Activated naive CD8-positive, alpha-beta T cell treated with anti-CD3 and anti-CD28 coated beads, Interleukin-2, amount 50 U/mL, for 16 hours (primary cell): ENCODE data around the gene RAB27B.

Experiments used
- DNase-seq: peaks from one replicate; pipeline ENCODE4 v3.0.0-alpha.2; 2020; ENCODE audit warnings: low read depth, low spot score

Gene RAB27B

GRCh38 chr18:54867131-54867530, 38.9 kb downstream of the RAB27B start:
- DNase-seq = no peak

DNA sequence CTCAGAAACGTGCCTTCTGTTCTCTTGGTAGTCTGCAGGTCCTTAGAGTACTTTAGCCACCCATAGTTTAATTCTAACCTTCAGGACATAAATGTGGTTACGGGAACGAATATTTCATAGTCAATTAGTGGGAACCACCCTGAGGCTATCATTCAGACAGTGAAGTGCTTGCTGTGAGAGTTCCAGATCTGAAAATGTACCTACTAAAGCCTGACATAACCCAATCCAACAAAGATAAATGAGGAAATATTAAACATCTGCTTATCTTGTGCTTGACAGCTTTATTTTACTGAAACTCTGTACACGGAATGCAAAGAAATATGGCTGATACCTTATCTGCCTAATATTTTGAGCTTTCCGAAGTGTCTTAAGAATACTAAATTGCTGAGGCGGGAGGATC, 43.0 kb downstream of the RAB27B start:
- no peak for DNase-seq

DNA sequence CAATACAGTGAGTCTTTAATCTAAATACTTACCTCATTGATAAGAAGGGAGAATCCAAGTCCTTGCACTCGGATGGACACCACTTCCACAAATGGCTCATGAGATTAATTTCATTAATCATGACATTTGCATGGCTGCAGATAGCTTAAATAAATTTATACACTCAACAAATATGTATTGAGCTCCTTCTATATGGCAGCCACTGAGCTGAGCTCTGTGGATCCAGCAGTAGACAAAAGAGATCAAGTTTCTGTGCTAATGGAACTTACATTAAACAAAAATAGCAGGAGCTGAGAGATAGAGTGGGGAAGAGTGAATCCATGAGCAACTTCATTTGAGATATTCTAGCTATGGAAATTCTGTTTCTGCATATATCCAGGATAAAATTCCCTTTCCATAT, 44.4 kb downstream of the RAB27B start:
- DNase-seq = no peak

DNA sequence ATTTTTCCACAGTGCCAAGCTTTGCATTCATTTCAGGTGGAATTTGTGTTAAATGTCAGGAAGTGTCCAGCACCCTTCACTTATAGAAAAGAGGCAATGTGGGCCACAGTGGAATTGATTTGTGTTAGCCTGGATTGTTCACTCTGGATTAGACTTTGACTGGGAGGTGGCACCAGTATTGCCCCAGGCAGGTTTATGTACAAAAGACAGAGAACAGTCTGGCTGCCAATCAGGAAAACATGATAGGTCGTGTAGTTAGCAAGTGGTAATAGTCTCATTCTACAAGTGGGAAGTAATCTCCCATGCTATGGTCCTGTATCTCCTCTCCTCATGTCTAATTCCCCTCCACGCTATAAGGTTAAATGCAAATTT, 45.6 kb downstream of the RAB27B start:
- DNase-seq = no peak

DNA sequence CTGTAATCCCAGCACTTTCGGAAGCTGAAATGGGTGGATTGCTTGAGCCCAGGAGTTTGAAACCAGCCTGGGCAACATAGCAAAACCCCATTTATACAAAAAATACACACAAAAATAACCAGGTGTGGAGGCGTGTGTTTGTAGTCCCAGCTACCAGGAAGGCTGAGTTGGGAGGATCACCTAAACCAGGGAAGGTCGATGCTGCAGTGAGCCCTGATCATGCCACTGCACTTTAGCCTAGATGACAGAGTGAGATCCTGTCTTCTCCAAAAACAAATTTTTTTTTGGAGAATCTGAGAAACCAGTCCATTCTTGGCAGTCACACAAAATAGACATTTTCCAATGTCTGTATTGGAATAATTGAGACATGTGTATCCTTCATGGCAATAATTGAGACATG, 46.8 kb downstream of the RAB27B start:
- no peak for DNase-seq

DNA sequence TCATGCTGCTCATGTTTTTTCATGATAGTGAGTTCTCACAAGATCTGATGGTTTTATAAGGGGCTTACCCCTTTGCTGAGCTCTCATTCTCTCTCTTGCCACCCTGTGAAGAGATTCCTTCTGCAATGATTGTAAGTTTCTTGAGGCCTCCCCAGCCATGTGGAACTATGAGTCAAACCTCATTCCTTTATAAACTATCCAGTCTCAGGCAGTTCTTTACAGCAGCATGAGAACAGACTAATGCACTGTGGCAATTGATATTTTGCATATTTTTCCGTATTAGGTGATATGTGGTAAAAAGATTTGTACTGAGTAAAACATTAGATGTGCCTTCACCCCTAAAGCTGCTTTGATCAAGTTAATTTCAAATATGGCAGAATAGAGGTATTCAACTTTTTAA, 48.8 kb downstream of the RAB27B start:
- DNase-seq = no peak

- DNase-seq = no peak
Observed at GRCh38 chr18:54878159-54878622, 49.9 kb downstream of the RAB27B start.

GRCh38 chr18:54878659-54879358, 50.5 kb downstream of the RAB27B start:
- DNase-seq = no peak

DNA sequence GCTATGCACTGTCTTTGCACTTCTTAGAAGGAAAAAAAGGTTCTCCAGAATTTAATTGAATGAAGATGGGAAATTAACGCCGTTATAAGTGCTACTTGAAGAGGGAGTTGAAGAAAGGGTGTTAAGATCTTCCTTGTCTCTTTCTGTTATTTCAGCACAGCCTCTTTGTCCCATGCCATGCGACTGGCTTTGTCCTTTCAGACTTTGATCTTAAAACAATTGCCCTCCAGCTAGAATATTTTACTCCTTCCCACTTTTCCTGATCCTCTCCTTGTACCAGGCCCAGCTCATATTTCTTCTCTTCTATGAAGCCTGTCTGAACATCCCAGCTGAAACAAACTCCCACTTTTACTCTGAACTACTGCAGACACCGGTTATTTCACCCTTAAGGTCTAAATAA, 51.4 kb downstream of the RAB27B start:
- DNase-seq = no peak

DNA sequence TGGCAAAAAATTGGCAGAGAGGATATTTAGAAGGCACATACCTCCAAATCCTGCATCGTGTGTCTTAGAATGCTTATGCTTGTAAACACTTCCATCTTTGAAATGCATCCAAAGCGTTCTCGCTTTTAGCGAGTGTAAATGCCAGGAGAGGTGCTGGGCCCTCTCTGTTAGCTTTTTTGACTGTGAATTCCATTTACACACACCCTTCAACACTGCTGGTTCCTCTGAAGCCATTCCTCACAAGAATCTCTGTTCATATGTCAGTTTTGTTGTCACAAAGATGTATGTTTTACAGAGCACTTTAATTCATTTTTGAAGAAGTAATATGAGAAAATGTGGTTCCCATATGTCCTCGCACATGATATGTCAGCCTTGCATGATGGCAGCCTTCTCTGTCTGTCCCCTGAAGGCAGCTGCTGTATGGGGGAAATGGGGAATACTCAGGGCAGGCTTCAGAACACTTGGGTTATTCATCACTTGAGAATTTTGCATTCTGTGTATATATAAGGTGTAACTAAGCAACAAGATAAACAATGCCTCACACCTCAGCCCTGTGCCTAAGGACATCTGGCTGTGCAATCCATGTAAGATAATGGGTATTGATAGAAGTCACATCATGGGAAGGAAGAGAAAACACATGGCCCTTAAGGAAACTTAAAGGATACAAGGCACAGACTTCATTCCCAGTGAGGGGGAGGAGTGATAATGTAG, 52.3 kb downstream of the RAB27B start:
- no peak for DNase-seq

GRCh38 chr18:54881229-54881768, 53.0 kb downstream of the RAB27B start:
- no peak for DNase-seq

GRCh38 chr18:54882318-54882717, 54.0 kb downstream of the RAB27B start:
- DNase-seq = no peak

DNA sequence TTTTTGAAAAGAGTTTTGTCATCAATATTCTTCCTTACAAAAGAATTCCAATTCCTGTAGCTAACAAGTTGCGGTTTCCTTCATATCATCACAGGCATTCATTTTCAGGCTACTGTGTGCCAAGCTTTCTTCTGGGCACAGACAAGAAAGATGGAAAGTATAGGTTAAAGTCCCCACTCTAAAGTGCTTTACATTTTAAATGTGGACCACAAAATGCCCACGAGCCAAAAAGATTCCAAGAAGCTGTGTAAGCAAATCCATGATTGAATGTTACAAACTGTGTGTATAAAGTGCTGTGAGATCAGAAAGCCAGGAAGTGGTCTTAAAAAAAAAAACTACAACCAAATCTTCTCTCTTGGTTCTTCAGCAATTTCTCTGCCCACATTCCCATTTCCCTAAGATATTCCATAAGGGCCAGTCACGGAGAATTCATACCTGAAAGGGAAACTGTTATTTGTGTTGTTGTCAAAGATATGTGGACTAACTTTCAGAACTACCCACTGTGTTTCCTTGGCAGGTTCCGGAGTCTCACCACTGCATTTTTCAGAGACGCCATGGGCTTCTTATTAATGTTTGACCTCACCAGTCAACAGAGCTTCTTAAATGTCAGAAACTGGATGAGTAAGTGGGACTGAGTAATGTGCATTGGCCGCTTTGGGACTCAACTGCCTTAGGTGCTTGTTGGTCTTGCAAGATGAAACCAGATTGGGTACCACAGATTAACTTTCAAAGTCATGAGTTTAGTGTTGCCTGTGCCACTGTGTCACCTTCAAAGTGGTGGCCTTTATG, 55.7 kb downstream of the RAB27B start:
- no peak for DNase-seq

DNA sequence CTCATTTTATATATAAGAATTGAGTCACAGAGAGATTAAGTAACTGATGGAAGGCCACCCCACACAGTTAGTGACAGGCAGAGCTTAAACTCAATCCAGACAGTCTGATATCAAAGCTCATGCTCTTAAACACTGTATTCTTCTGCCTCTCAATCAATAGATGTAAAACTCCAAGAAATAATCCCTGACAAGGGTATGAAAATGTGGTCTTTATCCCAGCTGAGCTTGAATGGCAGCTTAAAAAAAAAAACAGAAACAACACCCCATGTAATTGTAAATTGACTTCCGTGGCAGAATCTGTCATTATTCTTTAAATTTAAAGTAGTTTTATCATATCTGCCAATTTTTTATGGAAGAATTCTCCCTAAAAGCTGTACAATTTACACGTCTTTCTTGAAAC, 60.1 kb downstream of the RAB27B start:
- no peak for DNase-seq

- no peak for DNase-seq
Observed at GRCh38 chr18:54888933-54889332, 60.7 kb downstream of the RAB27B start.

GRCh38 chr18:54899500-54899899, 71.2 kb downstream of the RAB27B start:
- DNase-seq = no peak

- no peak for DNase-seq
Observed at GRCh38 chr18:54900290-54900689, 72.0 kb downstream of the RAB27B start.

DNA sequence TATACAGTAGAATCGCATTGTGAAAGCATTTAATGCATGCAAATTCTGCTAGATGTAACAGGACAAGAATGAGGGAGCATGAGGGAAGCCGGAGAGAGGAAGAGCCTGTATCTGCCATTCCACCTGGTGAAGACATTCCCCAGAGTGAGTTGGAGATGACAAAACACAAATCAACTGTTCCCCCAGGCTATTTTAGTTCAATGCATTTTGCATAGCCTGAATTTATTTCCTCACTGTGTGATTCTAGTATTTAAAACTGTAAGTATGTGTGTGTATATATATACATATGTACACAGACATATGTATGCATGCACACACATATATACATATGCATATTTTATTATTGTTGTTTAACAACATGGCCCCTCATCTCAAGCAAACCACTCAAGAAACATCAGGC, 76.3 kb downstream of the RAB27B start:
- DNase-seq = no peak

- no peak for DNase-seq
Observed at GRCh38 chr18:54905629-54906028, 77.4 kb downstream of the RAB27B start.

- no peak for DNase-seq
Observed at GRCh38 chr18:54906331-54907185, 78.3 kb downstream of the RAB27B start.

GRCh38 chr18:54909538-54909937, 81.3 kb downstream of the RAB27B start:
- no peak for DNase-seq
